HG02852 (cell line): ENCODE measurements around the gene GRIN3B.
A peak's percentile ranks its signal among the peaks of the same experiment; 100 is the strongest.

Experiments used
- ATAC-seq: cut with Tn5 transposase; IDR thresholded peaks from one replicate; pipeline ENCODE4 v1.9.1; 2021; ENCODE audit warnings: mild to moderate bottlenecking, moderate library complexity; ENCODE audit not compliant: unreplicated experiment

The GRIN3B gene

GRCh38 chr19:964116-964520 lies 36.1 kb upstream of the GRIN3B start:
- no peak for ATAC-seq

- ATAC-seq, result no peak
Measured at GRCh38 chr19:964761-965694, 35.2 kb upstream of the GRIN3B start.

GRCh38 chr19:966485-967088 lies 33.6 kb upstream of the GRIN3B start:
- no peak for ATAC-seq

DNA sequence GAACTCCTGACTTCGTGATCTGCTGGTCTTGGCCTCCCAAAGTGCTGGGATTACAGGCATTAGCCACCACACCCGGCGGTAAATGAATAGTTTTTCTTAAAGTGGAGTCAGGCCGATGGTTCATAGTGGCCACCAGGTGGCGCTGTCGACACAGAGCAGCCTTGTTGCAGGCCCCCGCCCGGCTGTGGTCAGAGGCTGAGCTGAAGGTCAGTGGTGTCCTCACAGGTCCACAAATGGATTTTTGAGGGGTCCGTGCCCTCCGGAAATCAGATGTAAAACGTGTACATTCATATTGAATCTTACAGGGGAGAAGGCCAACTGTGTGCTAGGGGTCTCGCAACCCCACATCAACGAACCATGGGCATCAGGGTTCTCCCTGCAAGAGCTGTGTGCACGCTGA lies 29.5 kb upstream of the GRIN3B start:
- ATAC-seq, result no peak

DNA sequence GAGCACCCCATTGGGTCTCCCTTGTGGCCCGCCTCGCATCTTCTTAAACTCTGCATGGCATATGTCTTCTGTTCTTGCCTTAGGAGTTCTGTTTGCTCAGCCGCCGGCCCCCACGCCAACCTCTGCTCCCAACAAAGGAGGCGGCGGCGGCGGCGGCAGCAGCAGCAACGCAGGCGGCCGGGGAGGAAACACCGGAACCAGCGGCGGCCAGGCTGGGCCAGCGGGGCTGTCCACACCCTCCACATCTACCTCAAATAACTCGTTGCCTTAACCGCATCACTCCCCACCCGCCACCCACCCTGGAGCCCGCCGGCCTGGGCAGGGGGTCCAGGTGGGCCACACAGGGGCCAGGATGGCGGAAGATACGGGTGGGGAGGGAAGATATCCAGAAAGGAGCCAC lies 28.4 kb upstream of the GRIN3B start:
- ATAC-seq, result no peak

GRCh38 chr19:972281-972680 lies 27.9 kb upstream of the GRIN3B start:
- no peak for ATAC-seq

DNA sequence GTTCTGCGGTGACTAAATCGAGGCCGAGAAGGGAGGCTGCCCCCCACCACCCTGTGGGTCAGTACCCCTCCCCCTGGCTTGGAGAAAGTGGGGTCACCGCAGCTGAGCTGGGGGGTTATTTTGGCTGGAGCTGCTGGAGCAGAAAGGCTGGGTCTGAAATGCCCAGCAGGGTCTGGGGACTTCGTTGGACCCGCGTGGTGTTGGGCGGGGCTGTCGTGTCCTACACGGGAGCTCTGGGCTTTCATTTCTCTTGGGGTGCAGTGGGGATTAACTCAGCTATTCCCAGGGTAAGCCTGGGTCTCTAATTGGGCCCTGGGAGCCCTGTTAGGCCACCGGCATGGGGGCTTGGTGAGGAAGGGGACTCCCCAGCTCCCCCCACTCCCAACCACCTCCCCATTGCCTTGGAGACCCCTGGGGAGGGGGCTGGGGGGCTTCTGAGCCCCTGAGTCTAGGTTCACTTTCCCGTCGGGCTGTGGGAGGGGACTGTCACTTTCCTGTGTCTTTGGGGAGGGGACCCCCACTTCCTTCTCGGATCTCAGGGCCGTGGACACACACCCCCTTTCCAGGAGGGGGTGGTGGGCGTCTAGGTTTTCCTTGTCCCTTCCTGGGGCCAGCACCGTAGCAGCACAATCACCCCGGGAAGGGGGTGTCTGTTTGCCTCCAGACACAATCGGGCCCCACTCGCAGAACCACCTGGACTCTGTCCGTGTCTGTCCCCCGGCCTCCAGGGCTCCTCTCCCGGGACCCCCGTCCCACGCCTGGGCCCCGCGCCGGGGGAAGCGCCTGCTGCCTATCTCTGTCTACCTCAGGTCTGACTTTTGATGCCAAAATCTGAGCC lies 26.3 kb upstream of the GRIN3B start:
- ATAC-seq, result no peak

GRCh38 chr19:974564-975257 lies 25.5 kb upstream of the GRIN3B start:
- ATAC-seq, result no peak

GRCh38 chr19:976476-976875 lies 23.7 kb upstream of the GRIN3B start:
- no peak for ATAC-seq

DNA sequence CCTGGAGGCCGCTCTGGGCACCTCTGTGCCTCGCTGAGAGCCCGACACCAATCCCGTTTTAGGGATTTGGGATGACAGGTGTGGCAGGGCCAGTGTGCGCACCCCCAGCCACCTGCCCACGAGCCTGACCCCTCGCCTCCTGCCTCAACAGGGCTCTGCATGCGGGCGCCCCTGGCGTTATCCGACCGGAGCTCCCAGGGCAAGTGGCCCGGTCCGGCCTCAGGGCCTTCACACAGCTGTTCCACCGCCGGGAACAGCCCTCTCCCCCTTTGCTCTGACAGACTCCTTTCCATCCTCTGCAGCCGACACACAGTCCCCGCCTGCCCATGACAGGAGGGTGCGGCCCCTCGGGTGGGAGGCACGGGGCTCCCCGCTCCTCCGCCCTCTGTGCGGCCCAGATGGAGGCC lies 23.2 kb upstream of the GRIN3B start:
- no peak for ATAC-seq

GRCh38 chr19:979318-979741 lies 20.9 kb upstream of the GRIN3B start:
- ATAC-seq, result no peak

- no peak for ATAC-seq
Measured at GRCh38 chr19:980133-980998, 19.9 kb upstream of the GRIN3B start.

- ATAC-seq, result no peak
Measured at GRCh38 chr19:982567-983170, 17.6 kb upstream of the GRIN3B start.

DNA sequence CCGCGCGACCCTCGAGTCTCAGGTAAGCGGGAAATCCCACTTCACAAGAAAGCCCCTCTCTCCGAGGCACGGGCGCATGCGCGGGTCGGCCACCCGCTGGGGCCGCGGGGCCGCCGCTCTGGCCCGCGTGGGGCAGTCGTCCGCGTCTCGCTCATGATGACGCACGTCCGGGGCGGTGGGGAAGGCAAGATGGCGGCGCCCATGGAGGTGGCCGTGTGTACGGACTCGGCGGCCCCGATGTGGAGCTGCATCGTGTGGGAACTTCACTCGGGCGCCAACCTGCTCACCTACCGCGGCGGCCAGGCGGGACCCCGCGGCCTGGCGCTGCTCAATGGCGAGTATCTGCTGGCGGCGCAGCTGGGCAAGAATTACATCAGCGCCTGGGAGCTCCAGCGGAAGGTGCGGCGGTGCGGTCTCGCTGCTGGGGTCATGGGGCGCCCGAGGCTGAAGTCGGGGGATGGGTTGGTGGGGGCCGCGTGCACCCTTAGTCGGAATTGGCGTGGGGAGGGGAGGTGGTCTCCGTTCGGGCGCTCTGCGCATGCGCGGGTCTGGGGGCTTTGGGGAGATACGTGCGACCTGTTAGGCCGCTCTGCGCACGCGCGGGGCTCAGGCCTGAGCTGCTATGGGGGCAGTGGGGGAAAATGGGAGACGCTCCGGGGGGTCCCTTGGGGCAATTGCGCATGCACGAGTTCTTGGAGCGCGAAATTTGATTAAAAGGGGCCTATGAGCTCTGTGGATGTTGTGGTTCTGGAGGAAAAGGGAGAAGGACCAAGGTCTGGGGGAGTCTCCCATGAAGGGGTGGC lies 15.9 kb upstream of the GRIN3B start, which contains the start of gene WDR18:
WDR18 (plus strand) TSS at position 181 of the 803 bp plus-strand sequence; CDS start at position 190, 9 bp downstream.
- ATAC-seq, result peak; percentile 77

GRCh38 chr19:986083-986482 lies 14.1 kb upstream of the GRIN3B start:
- no peak for ATAC-seq

DNA sequence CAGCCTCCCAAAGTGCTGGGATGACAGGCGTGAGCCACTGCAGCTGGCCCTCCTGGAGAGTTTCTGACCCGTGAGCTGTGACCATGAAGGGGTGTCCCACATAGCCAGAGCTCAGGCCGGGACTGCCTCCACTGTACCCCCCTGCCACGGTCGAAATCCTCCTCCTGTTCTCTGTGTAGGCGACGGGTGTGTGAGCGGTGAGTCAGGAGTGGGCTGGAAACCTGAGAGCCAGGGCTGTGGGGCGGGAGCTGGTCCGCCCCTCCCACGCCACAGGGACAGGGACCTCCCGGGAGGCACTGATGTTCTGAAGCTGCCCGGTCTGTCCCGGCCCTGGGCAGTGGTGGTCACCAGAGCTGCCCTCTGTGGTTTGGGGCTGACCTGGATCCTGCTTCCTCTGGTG lies 12.1 kb upstream of the GRIN3B start:
- ATAC-seq, result no peak

DNA sequence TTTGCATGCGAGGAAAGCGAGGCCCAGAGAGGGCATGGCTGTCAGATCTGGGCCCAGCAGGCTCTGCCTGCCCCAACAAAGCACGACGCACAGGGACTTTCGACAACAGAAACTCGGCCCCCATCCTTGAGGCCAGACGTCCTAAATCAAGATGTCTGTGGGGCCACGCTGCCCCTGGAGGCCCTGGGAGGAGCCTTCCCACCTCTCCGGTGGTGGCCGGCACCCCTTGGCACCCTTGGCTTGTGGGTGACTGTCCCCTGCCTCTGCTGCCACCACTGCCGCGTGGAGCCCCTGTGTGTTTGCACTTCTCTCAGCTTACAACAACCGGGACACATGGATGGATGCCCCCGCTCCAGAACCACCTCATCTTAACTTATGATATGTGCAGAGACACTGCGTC lies 11.7 kb upstream of the GRIN3B start:
- no peak for ATAC-seq

DNA sequence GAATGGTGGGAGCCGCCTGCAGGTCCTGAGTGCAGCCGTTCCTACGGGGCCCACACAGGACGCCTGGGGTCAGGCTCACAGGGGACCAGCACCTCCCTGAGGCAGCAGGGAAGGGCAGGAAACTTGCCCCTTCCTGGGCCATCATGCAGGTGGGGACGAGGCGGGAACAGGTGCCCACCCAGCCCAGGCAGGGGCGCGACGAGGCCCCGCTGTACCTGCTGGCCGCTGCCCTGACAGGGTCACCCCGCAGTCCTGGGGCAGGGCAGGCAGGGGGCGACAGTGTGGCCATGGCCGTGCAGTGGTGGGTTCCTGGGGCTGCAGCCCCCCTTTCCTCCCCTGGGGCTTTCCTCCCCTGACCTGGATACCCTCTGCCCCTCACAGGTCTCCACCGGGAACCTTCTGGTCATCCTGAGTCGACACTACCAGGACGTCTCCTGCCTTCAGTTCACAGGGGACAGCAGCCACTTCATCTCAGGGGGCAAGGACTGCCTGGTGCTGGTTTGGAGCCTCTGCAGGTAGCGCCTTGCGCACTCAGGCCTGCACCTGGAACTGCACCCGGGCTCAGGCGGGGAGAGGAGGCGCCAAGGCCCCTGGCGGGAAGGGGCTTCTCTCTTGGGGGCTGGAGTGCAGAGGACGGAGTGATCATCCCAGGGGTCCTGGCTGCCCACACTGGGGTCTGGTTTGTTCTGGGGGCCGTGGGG lies 10.7 kb upstream of the GRIN3B start:
- ATAC-seq, result no peak
